M059J (cell line): Measurements from ENCODE around the gene CLSTN2. TPM values are rescaled to one million over a fixed set of nuclear protein-coding genes. Genes with fewer than 3 reads are reported as not detected.

ENCODE experiments used
- DNase-seq: peaks from one replicate; pipeline ENCODE4 v3.0.0-alpha.2; 2012; ENCODE audit warnings: low read depth
- total RNA-seq: library from RNA; depleted of rRNA; stranded (reverse); fragments of >200 nt; shearing (Covaris generic); gene quantifications from 2 replicates; pipeline ENCODE4 v1.2.3, GENCODE V29; 2014

CLSTN2 gene
- total RNA-seq, 1 experiment from 2014 or later = 7.6 TPM

- peak; percentile 6 for DNase-seq
Observed at GRCh38 chr3:140051019-140051957, 116.3 kb downstream of the CLSTN2 start.

- peak; percentile 29 for DNase-seq
Observed at GRCh38 chr3:140052771-140053702, 118.1 kb downstream of the CLSTN2 start.

- no peak for DNase-seq
Observed at GRCh38 chr3:140053794-140054193, 118.8 kb downstream of the CLSTN2 start.

GRCh38 chr3:140055092-140055791, 120.3 kb downstream of the CLSTN2 start:
- DNase-seq = no peak

GRCh38 chr3:140056047-140056446, 121.1 kb downstream of the CLSTN2 start:
- no peak for DNase-seq

- no peak for DNase-seq
Observed at GRCh38 chr3:140061211-140061610, 126.2 kb downstream of the CLSTN2 start.

- DNase-seq = no peak
Observed at GRCh38 chr3:140062461-140062860, 127.5 kb downstream of the CLSTN2 start.

GRCh38 chr3:140067487-140067886, 132.5 kb downstream of the CLSTN2 start:
- no peak for DNase-seq

- no peak for DNase-seq
Observed at GRCh38 chr3:140068494-140069017, 133.6 kb downstream of the CLSTN2 start.

- DNase-seq = no peak
Observed at GRCh38 chr3:140073278-140074045, 138.5 kb downstream of the CLSTN2 start.

- DNase-seq = no peak
Observed at GRCh38 chr3:140076552-140076951, 141.6 kb downstream of the CLSTN2 start.

GRCh38 chr3:140077406-140077805, 142.4 kb downstream of the CLSTN2 start:
- DNase-seq = no peak

- DNase-seq = no peak
Observed at GRCh38 chr3:140078343-140078742, 143.4 kb downstream of the CLSTN2 start.

GRCh38 chr3:140078940-140079339, 144.0 kb downstream of the CLSTN2 start:
- DNase-seq = peak; percentile 42

- peak; percentile 32 for DNase-seq
Observed at GRCh38 chr3:140081887-140082286, 146.9 kb downstream of the CLSTN2 start.

- DNase-seq = no peak
Observed at GRCh38 chr3:140085001-140085400, 150.0 kb downstream of the CLSTN2 start.

- DNase-seq = no peak
Observed at GRCh38 chr3:140086642-140087041, 151.7 kb downstream of the CLSTN2 start.

- DNase-seq = no peak
Observed at GRCh38 chr3:140088058-140088457, 153.1 kb downstream of the CLSTN2 start.

- no peak for DNase-seq
Observed at GRCh38 chr3:140088513-140088912, 153.5 kb downstream of the CLSTN2 start.

GRCh38 chr3:140089403-140090072, 154.6 kb downstream of the CLSTN2 start:
- DNase-seq = no peak
